GM11168 (cell line): ENCODE results near the gene SYTL5.

Source experiments
- in situ Hi-C: fragments of 300-500 bp; cut with MboI; formaldehyde crosslinking; loops from one replicate; pipeline ENCODE4 v1.12.0; 2022; ENCODE audit warnings: low sequenced_read_pairs; ENCODE audit not compliant: unreplicated experiment

The SYTL5 gene

DNA sequence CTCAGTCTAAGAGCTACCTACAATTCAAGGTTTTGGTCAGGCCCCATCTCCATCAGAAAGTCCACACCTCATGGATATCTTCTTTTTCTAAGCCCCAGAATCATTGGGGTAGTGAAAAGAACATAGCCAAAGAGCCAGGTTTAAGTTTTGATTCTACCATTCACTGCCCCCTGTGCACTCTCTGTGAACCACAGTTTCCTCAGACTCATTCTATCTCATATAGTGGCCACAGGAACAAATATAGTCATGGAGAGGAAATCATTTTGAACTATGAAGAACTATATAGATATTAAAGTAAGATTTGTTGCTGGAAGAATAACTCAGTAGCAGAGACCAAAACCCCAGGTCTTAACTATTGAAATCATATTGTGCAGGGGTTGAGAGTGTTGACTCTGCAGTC, 3.3 kb downstream of the SYTL5 start:
- in situ Hi-C loops = no loop called here

DNA sequence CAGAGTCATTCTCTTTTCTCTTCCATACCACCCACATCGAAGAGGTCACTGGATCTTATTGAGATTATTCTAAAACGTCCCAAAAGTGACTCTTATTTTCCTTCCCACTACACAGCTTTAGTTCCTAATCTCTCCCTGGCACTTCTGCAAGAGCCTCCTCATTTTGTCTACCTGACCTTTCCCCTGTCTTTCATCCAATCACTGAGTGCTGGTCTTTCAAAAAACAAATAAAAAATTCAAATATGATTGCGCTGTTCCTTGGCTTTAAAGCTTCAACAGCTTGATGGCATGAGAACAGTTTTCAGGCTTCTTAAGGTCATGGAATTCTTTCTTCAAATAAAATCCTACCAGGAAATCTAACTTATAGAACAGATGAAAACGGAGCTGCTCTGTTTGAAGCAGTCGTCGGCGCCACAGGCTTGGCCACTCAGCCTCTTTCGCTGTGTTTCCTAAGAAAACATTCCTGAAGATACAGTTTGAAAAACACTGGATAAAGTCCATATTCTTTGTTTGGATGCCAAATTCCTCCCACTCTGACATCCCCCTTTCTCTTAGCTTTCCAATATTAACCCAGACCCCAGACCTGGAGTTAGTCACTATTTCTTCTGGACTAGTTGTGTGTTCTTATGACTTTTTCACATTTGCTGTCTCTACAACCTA, 12.5 kb downstream of the SYTL5 start:
- in situ Hi-C loops = no loop called here

DNA sequence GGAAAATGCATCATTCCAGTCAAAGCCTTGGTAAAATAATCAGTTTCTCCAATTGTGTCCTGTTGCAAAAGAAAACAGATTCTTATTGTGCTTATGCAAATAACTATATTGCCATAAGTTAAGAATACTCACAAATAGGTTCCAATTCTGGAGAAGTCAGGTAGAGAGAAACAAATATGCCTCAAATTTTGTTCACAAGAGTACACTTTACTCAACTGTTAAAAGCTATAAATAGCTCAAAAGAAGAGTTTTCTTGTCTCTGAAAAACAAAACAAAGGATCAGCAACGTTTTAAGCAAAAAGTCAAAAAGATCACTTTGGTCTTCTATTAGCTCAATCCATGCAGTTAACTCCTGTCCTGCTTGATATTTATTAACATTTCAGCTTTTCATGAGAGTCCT, 21.9 kb downstream of the SYTL5 start:
- in situ Hi-C loops = no loop called here

DNA sequence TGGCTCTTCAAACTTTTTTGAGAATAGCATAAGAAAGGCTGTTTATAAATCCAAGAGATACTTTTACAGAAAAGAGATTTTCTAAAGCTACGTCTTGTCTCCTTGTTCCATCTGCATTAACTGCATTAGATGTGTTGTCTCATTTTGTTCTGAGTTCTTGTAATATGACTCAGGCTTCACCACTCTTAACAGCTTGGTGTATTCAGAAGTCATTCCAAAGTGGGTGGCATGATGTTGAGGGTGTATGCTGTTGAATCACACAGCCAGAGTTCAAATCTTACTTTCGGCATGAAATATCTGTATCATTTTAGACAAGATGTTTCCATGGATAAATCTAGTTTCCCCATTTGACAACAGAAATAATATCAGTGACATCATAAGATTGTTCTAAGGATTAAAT, 30.1 kb downstream of the SYTL5 start:
- in situ Hi-C loops = no loop called here

DNA sequence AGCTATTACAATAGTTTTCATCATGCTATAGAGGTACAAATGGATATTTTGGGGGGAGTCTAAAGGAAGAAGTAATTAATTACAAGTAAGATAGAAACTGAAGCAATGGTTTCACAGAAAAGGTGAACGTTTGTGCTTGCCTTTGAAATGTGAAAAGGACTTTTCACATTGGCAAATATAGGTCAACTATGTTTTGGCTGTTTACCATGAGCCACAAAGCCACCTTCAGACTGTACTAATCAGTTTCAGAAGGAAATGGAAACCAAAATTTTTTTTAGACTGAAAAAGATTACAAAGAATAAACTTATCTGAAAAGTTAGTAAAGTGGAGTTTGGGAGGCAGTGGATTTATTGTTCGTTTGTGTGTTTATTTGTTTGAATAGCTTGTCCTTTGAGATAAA, 32.1 kb downstream of the SYTL5 start:
- in situ Hi-C loops = no loop called here

DNA sequence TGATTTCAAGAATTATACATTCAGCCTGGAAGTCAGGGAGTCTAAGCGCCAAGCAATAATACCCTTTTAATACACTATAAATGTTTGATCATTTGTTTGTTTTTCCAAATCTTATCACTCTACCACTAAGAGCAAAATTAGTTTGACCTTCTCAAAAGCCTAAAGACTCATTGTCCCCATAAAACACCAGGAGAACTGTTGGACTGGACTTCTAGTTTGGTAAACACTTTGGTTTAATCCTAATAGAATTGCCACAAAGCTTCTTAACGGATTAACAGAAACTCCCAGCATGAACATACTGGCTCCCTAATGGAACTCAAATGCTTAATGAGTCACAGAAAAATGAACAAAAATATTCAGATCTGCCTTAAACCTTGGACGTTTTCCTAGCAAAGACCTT, 34.9 kb downstream of the SYTL5 start:
- in situ Hi-C loops = no loop called here

DNA sequence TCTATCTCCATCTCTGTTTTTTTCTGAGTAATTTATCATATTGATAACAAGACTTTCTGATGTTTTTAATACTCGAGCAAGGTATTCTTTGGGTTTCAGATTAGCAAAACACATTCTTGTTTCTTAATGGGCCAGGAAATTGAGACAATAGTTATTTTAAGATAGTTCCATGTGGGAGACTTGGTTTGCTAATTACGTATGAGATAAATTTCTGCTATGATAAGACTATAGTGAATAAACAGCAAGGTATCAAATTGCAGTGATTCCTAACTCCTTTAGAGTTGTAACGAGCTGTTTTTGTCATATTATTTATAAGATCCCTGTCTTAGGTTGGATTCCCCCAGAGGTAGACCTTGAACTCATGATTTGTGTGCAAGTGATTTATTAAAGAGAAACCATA, 38.3 kb downstream of the SYTL5 start:
- in situ Hi-C loops = no loop called here

DNA sequence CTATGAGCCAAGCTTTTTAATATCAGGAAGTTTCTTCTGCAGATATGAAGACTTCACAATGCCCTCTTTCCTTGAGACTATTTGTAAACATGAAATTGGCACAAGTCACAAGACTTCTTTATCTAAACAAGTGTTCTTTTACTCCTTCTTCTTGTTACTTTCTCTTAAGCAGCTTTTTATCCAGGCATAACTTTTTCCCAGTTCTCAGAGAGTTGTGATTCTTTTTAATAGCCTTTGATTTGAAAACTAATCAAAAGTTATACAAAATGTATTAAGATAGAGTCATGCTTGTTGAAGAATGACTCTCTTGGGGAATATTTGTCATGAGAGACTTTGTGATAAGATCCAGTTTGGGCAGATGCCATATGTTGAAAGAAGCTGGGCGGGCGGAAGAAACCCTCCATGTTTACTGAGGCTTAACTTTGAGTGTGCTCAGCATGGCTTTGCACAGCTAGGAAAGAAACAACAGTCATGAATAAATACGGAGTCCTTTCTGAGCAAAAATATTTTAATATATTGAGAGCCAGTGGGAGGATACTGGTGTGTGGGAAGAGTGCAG, 39.3 kb downstream of the SYTL5 start:
- in situ Hi-C loops = no loop called here

DNA sequence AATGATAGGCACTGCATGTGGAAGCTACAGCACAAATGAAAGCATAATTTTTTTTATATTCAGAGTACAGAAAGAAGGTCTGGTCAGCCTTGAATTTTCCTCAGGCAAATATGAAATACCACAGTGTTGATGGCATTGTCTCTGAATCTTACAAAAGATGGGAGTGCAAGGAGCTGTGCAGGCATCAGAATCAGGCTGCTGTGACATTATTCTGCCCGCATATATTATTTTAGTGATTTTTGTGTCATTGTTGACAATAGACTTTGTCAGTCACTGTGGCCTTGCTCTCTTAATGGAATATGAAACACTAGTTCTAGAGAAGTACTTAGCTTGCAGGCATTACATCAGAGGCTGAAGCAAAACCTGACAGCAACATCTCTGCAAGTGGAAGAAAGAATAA, 42.5 kb downstream of the SYTL5 start:
- in situ Hi-C loops = no loop called here

DNA sequence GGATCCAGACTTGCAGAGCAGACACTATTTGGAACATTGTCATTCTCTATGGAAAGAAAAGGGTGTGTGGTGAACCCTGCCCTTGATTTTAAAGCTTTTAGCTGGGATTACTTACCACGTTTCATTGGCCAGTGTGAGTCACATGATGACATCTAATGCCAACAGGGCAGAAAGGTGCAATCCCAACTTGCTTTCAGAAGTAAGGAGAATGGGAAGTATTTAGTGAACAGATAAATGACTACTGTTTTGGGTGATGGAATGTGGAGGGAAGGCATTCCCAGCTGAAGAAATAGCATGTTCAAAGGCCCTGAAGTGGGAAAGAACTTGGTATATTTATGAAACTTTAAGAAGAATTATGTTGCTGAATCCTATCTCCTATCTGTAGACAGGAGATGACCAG, 44.5 kb downstream of the SYTL5 start:
- in situ Hi-C loops = no loop called here

DNA sequence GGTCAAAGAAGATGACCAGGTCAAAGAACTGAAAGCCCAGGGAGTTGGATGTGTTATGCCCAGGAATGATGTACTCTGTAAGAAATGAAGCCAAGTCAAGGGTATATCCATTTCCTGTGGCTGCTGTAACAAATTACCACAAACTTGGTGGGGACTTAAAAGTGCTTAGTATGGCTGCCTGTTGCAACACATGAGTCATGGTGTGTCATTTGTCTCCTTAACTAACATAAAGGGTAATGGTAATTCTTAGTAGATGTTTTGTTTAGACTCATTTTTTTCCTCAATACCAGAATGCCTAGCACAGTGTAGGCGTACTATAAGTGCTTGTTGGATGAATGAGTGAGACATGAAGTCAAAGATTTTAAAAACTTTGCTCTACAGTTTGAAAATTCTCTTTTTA, 45.7 kb downstream of the SYTL5 start:
- in situ Hi-C loops = no loop called here

DNA sequence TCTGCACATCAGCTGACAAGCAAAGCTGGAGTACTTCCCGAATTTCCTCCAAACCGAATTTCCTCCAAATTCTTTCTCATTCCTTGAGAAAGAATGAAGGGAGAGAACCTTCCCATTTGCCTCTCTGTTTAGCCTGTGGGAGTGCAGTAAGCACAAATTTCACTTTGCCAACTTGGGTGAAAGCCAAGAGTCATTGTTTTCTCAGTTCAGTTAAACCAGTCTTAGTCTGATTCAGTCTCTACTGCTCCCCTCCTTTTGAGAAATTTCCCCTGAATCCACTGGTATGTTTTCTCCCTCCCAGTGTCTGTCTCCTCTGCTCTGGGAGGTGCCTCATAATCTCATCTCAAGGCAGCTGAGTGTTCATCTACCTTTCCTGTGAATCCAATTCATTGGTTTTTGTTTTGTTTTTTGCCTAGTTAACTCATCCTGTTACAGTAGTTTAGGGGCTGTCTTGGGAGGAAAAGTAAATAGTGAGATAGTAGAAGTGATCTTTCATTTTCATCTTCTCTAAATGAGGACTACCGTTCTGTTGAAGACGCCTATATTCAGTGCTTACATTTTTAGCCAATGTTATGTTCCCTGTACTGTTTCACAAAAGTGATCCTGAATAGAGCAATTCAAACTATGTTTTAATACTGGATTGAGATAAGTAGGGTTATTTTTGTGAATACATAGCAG, 49.0 kb downstream of the SYTL5 start:
- in situ Hi-C loops = no loop called here

DNA sequence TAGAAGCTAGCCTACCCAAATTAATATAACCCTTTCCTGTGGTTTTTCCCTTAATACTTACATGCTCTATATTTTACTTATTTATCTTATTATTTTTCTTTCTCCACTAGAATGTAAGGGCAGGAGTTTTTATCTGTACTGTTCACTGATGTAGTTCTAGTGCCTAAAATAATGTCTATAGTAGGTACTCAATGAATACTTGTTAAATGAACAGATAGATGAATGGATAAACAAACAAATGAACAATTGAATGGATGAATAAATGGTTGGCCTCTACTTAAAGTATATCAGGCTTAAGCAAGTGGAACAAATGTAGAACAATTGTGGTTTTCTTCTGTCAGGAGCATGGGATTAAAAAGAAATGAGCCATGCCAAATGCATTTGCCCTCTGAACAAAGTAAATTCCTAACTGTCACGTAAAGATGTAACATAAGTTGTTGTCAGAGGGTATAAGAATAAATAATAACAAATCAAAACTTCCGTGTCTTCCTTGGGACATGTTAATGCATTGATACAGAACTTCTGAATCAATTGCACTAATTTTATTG, 54.1 kb downstream of the SYTL5 start:
- in situ Hi-C loops = no loop called here

DNA sequence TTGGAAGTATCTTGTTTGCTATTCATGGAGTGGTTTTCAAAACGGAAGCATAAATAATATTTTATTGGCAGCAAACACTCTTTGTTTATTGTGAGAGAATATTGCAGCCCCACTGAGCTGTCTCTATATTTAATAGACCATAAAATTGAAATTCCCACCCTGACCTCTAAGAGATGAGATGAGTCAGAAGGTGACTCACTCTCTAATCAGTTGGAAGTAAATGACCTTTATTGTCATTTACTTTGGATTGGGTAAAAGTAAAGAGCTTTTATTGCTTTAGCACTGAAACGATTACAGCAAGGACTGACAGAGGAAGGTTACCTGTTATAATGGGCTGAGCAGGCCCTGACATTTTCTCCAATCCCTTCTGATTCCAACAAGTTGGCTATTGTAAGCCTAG, 55.0 kb downstream of the SYTL5 start:
- in situ Hi-C loops = no loop called here

DNA sequence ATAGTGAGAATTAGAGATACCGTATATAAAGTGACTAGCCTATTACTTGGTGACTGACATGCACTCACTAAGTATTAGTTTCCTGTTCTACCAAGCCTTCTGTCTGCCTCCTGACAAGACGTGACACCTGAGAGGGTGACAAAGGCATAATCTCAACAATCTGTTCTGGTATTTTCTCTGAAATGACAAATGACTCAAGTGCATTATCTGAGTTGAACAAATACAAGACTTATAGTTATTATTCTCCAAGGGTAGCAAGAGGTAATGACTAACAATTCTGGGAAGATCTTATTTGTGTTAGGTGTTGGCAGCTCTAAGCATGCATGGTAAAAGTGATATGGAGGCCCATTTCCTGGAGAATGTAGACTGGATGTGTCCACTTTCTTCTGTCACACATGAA, 60.6 kb downstream of the SYTL5 start:
- in situ Hi-C loops = no loop called here

DNA sequence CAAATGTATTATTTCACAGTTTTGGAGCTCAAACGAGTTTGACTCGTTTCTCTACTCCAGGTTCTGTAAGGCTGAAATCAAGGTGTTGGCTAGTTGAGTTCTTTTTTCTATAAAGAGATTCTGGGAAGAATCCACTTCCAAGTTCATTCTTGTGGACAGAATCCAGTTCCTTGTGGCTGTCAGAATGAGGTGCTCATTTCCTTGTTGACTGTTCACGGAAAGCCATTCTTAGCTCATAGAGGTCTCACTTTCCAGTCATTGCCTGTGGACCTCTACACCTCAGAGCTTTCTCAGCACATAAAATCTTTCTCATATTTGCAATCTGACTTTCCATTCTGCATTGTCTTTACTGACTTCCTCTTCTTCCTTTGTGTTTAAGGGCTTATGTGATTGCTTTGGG, 62.9 kb downstream of the SYTL5 start:
- in situ Hi-C loops = no loop called here

DNA sequence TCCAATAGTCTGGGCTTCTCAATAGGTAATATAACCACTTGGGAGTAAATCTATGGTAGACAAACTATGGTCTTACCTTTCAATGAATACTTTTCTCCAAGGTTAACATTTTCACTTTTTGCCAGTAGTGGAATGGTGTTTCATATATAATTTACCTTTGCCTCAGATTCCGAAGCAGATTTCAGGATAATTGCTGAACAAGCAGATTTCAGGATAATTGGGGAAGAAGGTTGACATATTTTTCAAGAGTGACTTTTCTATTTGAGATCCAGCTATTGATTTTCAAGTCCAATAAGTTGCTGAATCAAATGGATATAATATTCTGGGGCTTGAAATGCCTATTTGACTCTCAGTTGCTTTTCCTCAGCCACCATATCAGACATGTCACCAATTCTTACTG, 63.6 kb downstream of the SYTL5 start:
- in situ Hi-C loops = no loop called here

DNA sequence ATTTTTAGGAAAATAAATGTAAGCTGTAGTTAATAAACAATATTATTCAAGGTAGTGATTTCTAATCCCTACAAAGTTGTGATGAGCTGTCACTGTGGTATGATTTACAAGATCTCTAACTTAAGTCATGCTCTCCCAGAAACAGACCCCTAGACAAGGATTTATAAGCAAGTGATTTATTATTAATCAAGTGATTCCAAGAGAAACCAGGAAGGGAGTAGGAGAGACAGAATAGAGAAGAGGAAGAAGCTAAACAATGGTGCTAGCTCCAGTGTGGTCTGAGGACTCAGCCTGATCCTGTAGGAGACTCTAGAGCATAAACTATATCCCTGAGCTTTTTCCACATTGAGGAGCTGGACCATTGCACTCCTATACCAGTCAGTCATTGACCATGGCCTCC, 73.1 kb downstream of the SYTL5 start:
- in situ Hi-C loops = no loop called here

DNA sequence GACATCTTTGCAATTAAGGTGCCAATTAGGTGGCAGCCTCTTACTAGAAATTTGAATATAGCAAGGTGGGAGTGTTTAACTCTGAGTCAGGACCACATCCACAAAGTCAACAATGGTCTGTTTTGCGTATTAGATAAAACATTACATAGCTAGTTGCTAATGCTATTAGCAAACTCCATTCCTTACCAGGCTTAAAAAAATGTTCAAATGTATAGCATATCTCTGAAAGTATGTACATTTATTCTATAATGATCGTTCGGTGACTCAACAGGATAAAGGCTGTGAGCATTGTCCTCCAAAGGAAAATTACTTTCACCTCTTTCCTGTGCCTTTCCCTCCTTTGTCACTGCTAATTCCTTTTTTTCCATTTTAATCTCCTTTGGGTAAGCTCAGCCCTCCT, 74.5 kb downstream of the SYTL5 start:
- in situ Hi-C loops = no loop called here

DNA sequence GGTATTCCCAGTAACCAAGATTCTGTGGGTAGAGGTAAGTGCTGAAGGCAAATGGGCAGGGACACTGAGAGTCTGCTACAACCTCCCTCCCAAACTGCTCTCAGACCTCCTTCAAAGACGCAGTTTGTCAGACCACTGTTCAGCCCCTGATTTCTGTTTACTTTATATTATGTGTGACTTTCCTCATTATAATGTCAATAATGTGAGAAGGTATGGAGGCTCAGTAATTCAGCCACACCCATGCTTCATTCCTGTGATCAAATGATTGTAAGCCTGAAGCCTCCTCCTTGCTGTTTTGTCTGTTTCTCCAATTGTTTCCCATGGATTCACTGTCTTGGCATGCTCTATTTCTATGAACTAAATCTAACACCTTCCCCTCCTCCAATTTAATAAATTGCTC, 75.6 kb downstream of the SYTL5 start:
- in situ Hi-C loops = no loop called here

DNA sequence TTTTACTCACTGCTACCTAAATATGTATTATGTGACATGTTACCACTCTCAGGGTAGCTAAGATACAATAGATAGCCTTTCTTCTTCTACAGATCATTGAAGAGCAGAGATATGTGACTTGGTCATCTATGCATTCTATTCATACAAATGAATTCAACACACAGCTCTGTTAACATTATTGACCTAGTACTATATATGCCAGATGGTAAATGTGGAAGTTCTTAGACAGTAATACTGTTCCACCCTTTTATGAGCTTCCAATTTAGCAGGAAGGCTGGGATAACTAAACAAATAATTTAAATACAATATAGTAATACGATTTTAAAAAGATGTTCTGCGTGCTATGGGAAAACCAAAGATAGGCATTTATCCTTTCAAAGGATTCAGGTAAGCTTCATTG, 76.0 kb downstream of the SYTL5 start:
- in situ Hi-C loops = no loop called here

DNA sequence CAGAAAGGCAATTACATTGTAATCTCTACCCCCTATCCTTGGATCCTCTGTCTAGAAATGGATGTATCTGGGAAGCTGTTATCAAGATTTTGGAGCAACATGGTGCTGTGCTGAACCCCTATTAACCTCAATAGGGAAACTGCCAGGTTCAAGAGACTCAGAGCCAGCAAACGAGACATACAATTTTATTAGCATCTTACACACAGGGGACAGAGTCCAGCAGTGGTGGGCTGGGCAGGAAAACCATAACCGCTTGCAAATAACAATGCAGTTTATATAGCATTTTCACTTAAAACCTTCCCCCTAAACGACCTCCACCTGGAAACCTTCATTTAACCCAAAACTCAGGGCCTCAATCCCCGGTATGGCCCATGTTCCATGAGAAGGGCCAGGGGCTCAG, 79.5 kb downstream of the SYTL5 start:
- in situ Hi-C loops = no loop called here
